Measurements from ENCODE around the gene TUBA4B.
"Not testable (repeated sequence)": the region's sequence is repeated elsewhere in the genome, so short reads cannot be mapped to it uniquely, and the experiment has no call there.

Gene TUBA4B

DNA sequence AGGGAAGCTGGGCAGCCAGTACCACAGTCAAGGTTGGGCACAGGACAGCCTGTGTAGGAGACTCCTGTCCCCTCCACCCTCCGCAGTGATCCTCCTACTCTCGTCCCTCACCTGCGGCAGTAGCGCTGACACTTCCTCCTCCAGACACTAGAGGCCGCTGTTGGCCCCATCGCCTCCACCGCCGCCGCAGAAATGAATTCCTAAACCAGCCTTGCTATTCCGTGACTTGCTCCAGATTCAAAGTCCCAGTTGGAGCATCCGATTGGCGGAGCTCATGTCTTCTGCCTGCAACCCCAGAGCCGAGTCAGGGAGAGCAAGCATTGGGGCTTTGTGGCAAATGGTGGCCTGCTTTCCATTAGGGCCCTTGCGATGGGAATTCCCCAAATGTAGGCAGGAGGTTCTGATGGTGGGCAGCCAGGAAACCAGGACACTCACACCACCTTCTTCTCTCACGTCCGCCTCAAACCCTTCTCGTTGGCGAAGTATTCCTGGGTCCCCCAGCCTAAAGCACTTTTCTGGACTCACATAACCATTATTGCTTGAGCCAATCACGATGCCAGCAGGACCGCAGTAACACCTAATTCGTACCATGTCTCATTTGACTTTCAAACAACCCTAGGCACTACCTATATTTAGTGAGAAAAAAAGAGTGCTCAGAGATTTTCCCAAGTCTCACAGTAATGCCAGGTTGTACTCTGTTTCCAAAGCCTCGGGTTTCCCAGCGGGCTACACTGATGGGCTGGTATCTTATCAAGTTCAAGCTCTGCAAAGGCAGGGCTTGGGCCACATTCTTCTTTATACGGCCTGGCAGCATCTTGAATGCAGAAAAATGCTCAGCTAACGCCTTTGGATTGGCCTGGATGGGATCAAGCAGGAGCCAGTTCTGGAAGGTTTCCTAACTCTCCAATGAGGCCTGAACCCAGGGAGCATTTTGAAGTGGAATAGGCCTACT, 24.9 kb downstream of the TUBA4B start:
- DNase-seq, result peak; percentile 67

- DNase-seq, result no peak
Measured at GRCh38 chr2:219278655-219279150, 25.7 kb downstream of the TUBA4B start.

GRCh38 chr2:219279151-219279915, 26.3 kb downstream of the TUBA4B start, which contains the start of gene DNAJB2:
TSS of gene DNAJB2 (plus strand) at chr2:219279366. CDS start at chr2:219279834, 468 bp downstream.
- peak; percentile 97 for DNase-seq

- no peak for DNase-seq
Measured at GRCh38 chr2:219279916-219280516, 27.0 kb downstream of the TUBA4B start.

DNA sequence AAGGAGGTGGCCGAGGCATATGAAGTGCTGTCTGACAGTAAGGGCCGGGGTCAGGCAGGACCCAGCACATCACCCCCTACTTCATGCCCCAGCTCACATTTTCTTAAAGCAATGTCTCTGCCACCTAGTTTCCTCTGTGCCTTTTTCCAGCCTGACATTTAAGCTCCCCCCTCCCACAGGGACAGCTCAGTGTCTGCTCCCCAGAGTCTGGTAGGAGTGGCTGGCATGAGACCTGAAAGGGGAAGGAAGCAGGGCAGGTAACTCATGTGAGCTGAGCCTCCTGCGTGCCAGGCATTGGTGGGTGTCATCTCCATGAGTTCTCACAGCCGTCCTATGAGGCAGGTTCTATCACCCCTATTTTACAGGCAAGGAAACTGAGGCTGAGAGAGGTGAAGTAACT, 27.6 kb downstream of the TUBA4B start:
- DNase-seq, result no peak

DNA sequence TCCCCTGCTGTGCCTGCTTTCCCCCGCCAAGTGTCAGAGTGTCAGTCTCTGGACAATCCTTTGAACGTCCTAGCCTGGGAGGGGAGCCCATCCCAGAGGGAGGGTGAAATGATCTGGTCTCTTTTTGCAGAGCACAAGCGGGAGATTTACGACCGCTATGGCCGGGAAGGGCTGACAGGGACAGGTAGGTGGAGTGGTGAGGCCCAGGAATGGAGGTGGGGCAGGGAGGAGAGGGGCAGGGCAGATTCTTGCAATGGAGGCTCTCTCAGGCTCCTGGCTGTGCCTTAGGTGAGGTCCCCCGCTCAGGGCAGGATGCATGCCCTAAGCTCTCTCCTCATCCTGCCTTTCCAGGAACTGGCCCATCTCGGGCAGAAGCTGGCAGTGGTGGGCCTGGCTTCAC, 28.5 kb downstream of the TUBA4B start:
- no peak for DNase-seq

- DNase-seq, result no peak
Measured at GRCh38 chr2:219282375-219282774, 29.3 kb downstream of the TUBA4B start.

DNA sequence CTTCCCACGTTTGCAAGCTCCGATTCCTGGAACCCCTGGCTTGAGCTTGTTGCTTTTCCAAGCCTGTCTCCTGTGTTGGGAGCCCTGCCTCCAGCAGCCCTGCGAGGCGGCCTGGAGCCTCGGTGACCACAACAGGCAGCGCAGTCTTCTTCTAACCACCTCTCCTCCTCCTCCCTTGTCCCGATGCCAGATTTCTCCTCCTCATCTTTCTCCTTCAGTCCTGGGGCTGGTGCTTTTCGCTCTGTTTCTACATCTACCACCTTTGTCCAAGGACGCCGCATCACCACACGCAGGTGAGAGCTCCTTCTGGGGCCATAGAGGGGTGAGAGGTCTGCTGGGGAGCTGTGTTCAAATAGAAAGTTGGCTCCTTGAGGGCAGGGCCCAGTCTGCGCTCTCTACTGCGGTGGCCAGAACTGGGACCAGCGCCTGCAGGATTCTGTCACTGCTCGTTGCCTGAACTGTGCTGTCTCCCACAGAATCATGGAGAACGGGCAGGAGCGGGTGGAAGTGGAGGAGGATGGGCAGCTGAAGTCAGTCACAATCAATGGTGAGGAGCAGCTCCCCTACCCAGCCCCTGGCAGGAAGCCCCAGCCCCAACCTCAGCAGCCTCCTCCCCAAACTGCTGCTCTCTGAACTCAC, 30.0 kb downstream of the TUBA4B start:
- no peak for DNase-seq

DNA sequence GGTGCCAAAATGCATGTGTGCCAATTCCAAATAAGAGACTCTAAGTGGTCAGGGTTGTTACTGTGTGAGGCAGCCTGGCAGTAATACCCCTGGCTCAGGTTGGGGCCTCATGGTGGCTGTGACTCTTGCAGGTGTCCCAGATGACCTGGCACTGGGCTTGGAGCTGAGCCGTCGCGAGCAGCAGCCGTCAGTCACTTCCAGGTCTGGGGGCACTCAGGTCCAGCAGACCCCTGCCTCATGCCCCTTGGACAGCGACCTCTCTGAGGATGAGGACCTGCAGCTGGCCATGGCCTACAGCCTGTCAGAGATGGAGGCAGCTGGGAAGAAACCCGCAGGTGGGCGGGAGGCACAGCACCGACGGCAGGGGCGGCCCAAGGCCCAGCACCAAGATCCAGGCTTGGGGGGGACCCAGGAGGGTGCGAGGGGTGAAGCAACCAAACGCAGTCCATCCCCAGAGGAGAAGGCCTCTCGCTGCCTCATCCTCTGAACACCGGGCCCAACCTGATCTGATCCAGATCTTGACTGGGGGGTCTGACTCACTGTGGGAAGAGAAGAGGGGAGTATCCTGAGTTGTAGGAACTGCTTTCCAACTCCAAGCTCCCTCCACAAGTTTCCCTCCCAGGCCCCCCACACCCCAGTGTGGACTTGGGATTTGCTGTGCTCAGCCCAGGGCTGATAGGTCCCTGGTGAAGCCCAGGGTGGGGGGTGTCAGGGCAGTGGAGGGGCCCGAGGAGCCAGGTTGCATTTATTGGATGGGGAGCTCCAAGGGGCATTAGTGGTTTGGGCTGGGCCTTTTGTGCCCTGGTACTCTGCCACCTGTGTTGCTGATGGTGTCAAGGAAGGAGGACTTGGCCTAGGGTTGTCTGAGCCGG, 31.7 kb downstream of the TUBA4B start:
- DNase-seq, result no peak

DNA sequence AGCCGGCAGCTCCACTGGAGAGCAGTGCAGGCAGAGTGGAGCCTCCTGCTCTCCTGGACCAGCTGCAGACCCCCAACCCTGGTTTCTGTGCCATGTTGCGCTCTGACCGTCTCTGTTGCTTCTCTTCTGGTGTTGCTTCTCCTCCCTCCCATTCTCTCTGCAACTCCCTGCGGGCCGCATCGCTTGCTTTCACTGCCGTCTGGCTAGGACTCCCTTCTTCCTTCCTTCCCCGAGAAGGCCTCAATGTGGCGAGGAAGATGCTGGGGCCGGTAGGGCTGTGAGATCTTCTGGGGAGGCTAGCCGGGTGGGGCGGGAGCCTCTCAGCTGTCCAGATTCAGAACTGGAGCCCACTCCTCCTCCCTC, 32.3 kb downstream of the TUBA4B start:
- no peak for DNase-seq

DNA sequence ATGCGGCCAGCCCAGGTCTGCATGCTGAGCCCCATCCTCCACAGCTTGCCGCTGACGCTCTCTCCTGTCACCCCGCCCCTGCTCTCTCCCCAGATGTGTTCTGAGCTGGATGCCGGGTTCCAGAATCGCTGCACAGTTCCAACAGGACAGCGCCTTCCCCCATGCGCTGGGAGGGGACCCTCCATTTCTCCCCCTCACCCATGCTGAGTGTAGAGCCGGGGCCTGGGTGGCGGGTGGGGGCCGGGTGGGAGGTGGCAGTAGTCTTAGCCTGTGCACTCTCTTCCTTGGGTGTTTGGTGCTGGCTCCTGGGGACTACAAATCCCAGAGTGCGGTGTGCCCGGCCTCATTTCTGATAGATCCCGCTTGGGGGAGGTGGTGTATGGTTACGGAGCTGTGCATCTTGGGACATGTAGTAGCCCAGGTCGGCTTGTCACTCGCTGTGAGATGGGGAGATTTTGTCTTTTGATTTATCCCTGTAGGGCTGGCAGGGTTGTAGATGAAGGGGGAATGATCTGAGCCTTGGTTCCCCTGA, 32.9 kb downstream of the TUBA4B start:
- no peak for DNase-seq

- DNase-seq, result no peak
Measured at GRCh38 chr2:219286436-219287115, 33.5 kb downstream of the TUBA4B start.

- DNase-seq, result not testable (repeated sequence)
Measured at GRCh38 chr2:219287116-219287440, 34.0 kb downstream of the TUBA4B start.

- no peak for DNase-seq
Measured at GRCh38 chr2:219287580-219288265, 34.7 kb downstream of the TUBA4B start.

DNA sequence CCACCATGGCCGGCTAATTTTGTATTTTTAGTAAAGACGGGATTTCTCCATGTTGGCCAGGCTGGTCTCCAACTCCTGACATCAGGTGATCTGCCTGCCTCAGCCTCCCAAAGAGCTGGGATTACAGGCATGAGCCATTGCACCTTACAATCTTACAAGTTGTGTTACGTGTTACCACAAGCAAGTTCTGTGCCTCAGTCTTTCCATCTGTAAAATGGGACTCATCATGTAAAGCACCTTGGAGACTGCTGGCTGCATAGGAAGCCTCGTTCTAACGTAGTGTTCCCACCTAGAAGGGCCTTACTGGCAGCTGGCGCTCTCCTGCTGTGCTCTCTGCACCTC, 36.1 kb downstream of the TUBA4B start:
- DNase-seq, result no peak

DNA sequence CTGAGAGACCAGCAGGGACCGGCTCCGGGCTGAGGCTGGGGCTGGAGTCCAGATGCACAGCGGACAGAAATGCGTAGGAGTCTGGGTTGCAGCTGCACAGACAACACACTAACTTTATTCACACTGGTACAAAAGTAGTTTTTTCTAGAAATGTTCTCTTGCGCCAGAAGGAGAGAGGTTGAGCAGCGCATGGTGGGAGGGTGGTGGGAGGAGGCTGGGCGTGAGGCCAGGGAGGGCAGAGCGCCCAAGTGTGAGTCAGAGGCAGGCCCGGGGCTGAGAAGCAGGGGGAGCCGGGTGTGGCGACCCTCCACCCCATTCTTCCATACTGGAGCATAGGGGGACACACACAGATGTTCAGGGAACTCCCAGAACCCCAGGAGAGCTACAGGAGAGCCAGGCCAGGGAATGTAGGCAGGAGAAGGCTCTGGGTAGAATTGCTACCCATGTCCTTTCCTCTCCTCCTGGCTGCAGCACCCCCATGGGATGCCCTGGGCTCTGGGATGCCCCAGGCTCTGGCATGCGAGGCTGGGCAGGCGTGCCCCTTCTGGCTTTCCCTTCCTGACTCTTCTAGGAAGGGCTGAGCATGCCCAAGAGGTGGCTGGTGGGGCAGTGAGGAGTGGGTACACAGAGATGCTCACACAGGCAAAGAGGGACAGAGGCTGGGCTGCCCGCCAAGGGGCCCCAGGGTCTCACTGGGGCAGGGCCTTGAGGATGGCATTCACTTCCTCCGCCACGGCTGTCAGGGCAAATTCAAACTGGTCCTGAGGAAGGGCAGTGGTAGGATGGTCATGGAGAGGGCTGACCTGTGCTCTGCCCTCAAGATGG, 36.7 kb downstream of the TUBA4B start:
- DNase-seq, result peak; percentile 11

- DNase-seq, result no peak
Measured at GRCh38 chr2:219290381-219291171, 37.5 kb downstream of the TUBA4B start.

DNA sequence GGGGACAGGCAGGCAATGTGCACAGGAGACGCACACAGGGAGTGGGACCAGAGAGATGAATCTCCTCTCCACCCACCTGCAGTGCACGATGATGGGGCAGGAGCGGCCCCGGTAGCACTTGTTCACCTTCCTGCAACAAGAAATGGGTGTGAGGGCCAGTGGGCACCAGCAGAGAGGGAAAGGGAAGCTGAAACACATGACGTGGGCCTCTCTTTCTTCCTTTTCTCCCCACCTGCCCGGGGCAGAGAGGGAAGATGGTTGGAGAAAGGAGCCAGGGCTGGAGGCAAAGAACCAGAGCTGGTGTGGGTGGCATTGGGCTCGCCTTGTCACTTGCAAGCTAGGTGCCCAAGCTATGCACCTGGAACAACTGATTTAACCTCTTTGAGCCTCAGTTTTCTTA, 38.4 kb downstream of the TUBA4B start:
- no peak for DNase-seq

Measured in RPMI8226 (cell line).